GM08714 (cell line): ENCODE data around the gene CLDND2.
A peak's percentile ranks its signal among the peaks of the same experiment; 100 is the strongest.
"Not testable (repeated sequence)": the region's sequence is repeated elsewhere in the genome, so short reads cannot be mapped to it uniquely, and the experiment has no call there.

ENCODE experiments used
- H3K4me3 ChIP-seq: fragments of 200-500 bp; sonication (Bioruptor generic); 2 replicates; pipeline ENCODE4 v1.5.1; 2014; ENCODE audit warnings: mild to moderate bottlenecking, low read length, inconsistent platforms
- ZNF274 ChIP-seq: IDR thresholded peaks from 2 replicates; pipeline ENCODE4 v1.6.1; 2012; ENCODE audit warnings: mild to moderate bottlenecking, low read depth, low read length

CLDND2 gene

GRCh38 chr19:51368366-51369282, at the start of gene CLDND2:
Gene CLDND2, minus strand, starts transcription at chr19:51369003. Its CDS starts 426 bp downstream, at chr19:51368577.
- no peak for TF ChIP-seq ZNF274
- peak within 1 kb of the TSS; percentile 59; the same call in 1 of the 2 replicates for H3K4me3 ChIP-seq

GRCh38 chr19:51417810-51418157, 49.0 kb upstream of the CLDND2 start:
- no peak for TF ChIP-seq ZNF274
- no peak overlapping the region; the same call in 1 of the 2 replicates for H3K4me3 ChIP-seq

- H3K4me3 ChIP-seq, result peak within 1 kb of the TSS; percentile 24; the same call in 1 of the 2 replicates
- TF ChIP-seq ZNF274, result no peak
These were observed 48.5 kb upstream of the CLDND2 start, which contains the start of gene SIGLEC10 for GRCh38 chr19:51417107-51417809. Gene SIGLEC10, minus strand, starts transcription at chr19:51417642. Its CDS starts 61 bp downstream, at chr19:51417581.

- not testable (repeated sequence) for H3K4me3 ChIP-seq
These were observed 47.6 kb upstream of the CLDND2 start for GRCh38 chr19:51416422-51416821.

- H3K4me3 ChIP-seq, result no peak overlapping the region
- TF ChIP-seq ZNF274, result no peak
These were observed 46.4 kb upstream of the CLDND2 start for GRCh38 chr19:51415187-51415586.

GRCh38 chr19:51410950-51411748, 42.3 kb upstream of the CLDND2 start:
- no peak overlapping the region for H3K4me3 ChIP-seq
- TF ChIP-seq ZNF274, result no peak

- H3K4me3 ChIP-seq, result no peak overlapping the region
- TF ChIP-seq ZNF274, result no peak
These were observed 38.8 kb upstream of the CLDND2 start for GRCh38 chr19:51407511-51408131.

GRCh38 chr19:51402117-51402516, 33.3 kb upstream of the CLDND2 start:
- no peak for TF ChIP-seq ZNF274
- no peak overlapping the region for H3K4me3 ChIP-seq

- not testable (repeated sequence) for H3K4me3 ChIP-seq
These were observed 31.1 kb upstream of the CLDND2 start for GRCh38 chr19:51399936-51400335.

- H3K4me3 ChIP-seq, result no peak overlapping the region
- no peak for TF ChIP-seq ZNF274
These were observed 30.4 kb upstream of the CLDND2 start for GRCh38 chr19:51399231-51399630.

GRCh38 chr19:51398096-51398704, 29.4 kb upstream of the CLDND2 start:
- H3K4me3 ChIP-seq, result no peak overlapping the region
- no peak for TF ChIP-seq ZNF274

GRCh38 chr19:51397453-51397852, 28.6 kb upstream of the CLDND2 start:
- H3K4me3 ChIP-seq, result not testable (repeated sequence)

GRCh38 chr19:51396175-51396574, 27.4 kb upstream of the CLDND2 start:
- TF ChIP-seq ZNF274, result no peak
- no peak overlapping the region for H3K4me3 ChIP-seq
